H1 (cell line): Measurements from ENCODE around the gene FHIT.

ENCODE experiments used
- CEBPB ChIP-seq: IDR thresholded peaks from 2 replicates; pipeline ENCODE4 v1.6.1; 2012; ENCODE audit warnings: low read depth, low read length
- KDM1A ChIP-seq: fragments of 200-600, 300-600 bp; sonication (generic); IDR thresholded peaks from 2 replicates; pipeline ENCODE4 v1.7.1; 2016; ENCODE audit warnings: mild to moderate bottlenecking, low read length, borderline replicate concordance
- POLR2A ChIP-seq, 2 experiments: IDR thresholded peaks; 1 replicate in 1 of 2; 2 replicates in 1 of 2; pipeline ENCODE4 v1.6.1; 2011; ENCODE audit warnings: low read depth in 2 of 2, low read length in 2 of 2, mild to moderate bottlenecking in 2 of 2; ENCODE audit errors: control extremely low read depth in 1 of 2
- TF ChIP-seq, protein P1 (sequence below): IDR thresholded peaks from 2 replicates; pipeline ENCODE4 v1.6.1; 2012; ENCODE audit warnings: low read length, inconsistent platforms
- TF ChIP-seq, protein P2 (sequence below), 3 experiments: IDR thresholded peaks; 1 replicate in 2 of 3; 2 replicates in 1 of 3; pipeline versions ENCODE4 v1.5.1 to v1.6.1; 2011; ENCODE audit warnings: low read length in 3 of 3, mild to moderate bottlenecking in 3 of 3, inconsistent platforms in 2 of 3, low read depth in 1 of 3, moderate library complexity in 1 of 3; ENCODE audit not compliant: insufficient read depth in 1 of 3; ENCODE audit errors: control extremely low read depth in 1 of 3

DNA sequence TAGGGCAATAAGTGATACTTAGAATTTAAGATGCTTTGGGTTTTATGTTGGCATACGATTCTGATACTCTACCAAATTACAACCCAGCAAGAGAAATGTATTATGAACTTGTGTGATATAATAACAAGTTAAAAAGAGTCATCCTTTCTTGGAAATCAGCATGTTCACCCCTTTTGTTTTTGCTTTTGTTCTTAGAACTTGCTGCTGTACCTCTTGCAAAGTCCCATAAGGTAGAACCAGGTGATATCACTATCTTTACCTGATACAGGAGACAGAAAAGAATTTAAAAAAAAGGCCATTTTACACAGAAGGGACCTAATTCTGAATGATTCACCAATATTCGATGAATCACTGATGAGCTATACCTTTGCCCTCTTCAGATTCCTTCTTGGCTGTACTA is 810.4 kb downstream of the FHIT start:
- TF ChIP-seq, protein P1, sequence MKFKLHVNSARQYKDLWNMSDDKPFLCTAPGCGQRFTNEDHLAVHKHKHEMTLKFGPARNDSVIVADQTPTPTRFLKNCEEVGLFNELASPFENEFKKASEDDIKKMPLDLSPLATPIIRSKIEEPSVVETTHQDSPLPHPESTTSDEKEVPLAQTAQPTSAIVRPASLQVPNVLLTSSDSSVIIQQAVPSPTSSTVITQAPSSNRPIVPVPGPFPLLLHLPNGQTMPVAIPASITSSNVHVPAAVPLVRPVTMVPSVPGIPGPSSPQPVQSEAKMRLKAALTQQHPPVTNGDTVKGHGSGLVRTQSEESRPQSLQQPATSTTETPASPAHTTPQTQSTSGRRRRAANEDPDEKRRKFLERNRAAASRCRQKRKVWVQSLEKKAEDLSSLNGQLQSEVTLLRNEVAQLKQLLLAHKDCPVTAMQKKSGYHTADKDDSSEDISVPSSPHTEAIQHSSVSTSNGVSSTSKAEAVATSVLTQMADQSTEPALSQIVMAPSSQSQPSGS = no peak
- no peak for TF ChIP-seq POLR2A (IDR thresholded peaks at IDR 0.05; ENCODE audit: control extremely low read depth in 1 of 2, low read depth in 2 of 2, low read length in 2 of 2)
- TF ChIP-seq, protein P2, sequence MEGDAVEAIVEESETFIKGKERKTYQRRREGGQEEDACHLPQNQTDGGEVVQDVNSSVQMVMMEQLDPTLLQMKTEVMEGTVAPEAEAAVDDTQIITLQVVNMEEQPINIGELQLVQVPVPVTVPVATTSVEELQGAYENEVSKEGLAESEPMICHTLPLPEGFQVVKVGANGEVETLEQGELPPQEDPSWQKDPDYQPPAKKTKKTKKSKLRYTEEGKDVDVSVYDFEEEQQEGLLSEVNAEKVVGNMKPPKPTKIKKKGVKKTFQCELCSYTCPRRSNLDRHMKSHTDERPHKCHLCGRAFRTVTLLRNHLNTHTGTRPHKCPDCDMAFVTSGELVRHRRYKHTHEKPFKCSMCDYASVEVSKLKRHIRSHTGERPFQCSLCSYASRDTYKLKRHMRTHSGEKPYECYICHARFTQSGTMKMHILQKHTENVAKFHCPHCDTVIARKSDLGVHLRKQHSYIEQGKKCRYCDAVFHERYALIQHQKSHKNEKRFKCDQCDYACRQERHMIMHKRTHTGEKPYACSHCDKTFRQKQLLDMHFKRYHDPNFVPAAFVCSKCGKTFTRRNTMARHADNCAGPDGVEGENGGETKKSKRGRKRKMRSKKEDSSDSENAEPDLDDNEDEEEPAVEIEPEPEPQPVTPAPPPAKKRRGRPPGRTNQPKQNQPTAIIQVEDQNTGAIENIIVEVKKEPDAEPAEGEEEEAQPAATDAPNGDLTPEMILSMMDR (IDR thresholded peaks at IDR 0.05; ENCODE audit: control extremely low read depth in 1 of 3, insufficient read depth in 1 of 3, low read depth in 1 of 3, low read length in 3 of 3) = no peak
- no peak for TF ChIP-seq KDM1A
- no peak for TF ChIP-seq CEBPB
